Progenitor cell of endocrine pancreas (in vitro differentiated cells): ENCODE results near the gene WDR53. TPM values are rescaled to one million over a fixed set of nuclear protein-coding genes. Genes with fewer than 3 reads are reported as not detected.

ENCODE experiments used
- DNase-seq: peaks from one replicate; pipeline ENCODE4 v3.0.0; 2021; ENCODE audit warnings: low spot score; ENCODE audit not compliant: unreplicated experiment
- H3K27ac Mint-ChIP-seq: 2 replicates; pipeline ENCODE4 v1.8.0; 2021; ENCODE audit warnings: mild to moderate bottlenecking, moderate library complexity, mixed read lengths
- H3K27me3 Mint-ChIP-seq: 2 replicates; pipeline ENCODE4 v1.8.0; 2021; ENCODE audit warnings: mixed read lengths
- H3K36me3 Mint-ChIP-seq: 2 replicates; pipeline ENCODE4 v1.8.0; 2022; ENCODE audit warnings: mixed read lengths; ENCODE audit not compliant: insufficient read depth
- H3K4me1 Mint-ChIP-seq: 2 replicates; pipeline ENCODE4 v1.8.0; 2021; ENCODE audit warnings: low read depth, mixed read lengths
- H3K4me3 Mint-ChIP-seq: 2 replicates; pipeline ENCODE4 v1.8.0; 2021; ENCODE audit warnings: low read depth, mild to moderate bottlenecking, moderate library complexity, mixed read lengths
- H3K9me3 Mint-ChIP-seq: 2 replicates; pipeline ENCODE4 v1.8.0; 2021; ENCODE audit warnings: low read depth, mixed read lengths
- total RNA-seq: library from RNA; stranded (reverse); gene quantifications from 2 replicates; pipeline ENCODE4 v1.2.1, GENCODE V29; 2021
- TF ChIP-seq, protein P1 (sequence below): fragments of 200-600 bp; sonication (generic); IDR thresholded peaks from one replicate; pipeline ENCODE4 v1.5.0; 2021; ENCODE audit warnings: antibody characterized with exemption, mild to moderate bottlenecking; ENCODE audit not compliant: unreplicated experiment

Gene WDR53
- total RNA-seq, 1 donor from 2014 or later, result 15.2 TPM

DNA sequence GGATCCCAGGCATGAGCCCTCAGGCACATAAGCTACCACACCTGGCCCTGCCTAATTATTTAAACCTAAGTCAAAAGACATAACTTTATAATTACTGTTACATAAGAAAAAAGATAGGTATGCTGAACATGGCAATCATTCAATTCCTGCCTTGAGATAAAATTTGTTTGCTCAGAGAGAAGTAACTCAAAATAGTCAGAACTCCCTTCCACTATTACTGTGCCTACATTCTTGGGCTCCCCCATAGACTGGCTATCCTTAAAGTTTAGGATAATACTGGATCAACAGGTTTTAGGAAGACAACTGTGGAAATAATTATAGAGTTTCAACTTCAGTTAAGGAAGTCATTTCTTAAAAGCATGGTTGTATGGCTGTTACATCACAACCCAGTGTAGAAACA lies 9.9 kb downstream of the WDR53 start:
- TF ChIP-seq, protein P1, sequence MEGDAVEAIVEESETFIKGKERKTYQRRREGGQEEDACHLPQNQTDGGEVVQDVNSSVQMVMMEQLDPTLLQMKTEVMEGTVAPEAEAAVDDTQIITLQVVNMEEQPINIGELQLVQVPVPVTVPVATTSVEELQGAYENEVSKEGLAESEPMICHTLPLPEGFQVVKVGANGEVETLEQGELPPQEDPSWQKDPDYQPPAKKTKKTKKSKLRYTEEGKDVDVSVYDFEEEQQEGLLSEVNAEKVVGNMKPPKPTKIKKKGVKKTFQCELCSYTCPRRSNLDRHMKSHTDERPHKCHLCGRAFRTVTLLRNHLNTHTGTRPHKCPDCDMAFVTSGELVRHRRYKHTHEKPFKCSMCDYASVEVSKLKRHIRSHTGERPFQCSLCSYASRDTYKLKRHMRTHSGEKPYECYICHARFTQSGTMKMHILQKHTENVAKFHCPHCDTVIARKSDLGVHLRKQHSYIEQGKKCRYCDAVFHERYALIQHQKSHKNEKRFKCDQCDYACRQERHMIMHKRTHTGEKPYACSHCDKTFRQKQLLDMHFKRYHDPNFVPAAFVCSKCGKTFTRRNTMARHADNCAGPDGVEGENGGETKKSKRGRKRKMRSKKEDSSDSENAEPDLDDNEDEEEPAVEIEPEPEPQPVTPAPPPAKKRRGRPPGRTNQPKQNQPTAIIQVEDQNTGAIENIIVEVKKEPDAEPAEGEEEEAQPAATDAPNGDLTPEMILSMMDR, result no peak
- Mint-ChIP-seq H3K27ac (no peak overlapping the region), H3K9me3 (no peaks in the 10 kb centered on the region), H3K4me3 (no peak overlapping the region), H3K4me1 (no peaks in the 10 kb centered on the region), H3K36me3 (peaks cover 3% of the 10 kb centered on the region), H3K27me3 (no peaks in the 10 kb centered on the region)
- DNase-seq, result no peak

DNA sequence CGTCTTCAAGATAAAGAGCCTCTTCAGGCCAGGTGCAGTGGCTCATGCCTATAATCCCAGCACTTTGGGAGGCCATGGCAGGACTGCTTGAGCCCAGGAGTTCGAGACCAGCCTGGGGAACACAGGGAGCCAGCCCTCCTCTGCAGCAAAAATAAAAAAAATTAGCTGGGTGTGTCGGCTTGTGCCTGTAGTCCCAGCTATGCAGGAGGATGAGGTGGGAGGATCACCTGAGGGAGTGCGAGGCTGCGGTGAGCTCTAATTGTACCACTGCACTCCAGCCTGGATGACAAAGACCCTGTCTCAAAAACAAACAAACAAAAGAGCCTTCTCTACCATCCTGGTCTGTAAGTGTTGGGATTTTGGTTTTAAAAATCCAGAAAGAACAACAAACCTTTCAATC lies 11.1 kb downstream of the WDR53 start:
- TF ChIP-seq, protein P1, result no peak
- DNase-seq, result no peak
- H3K27me3 Mint-ChIP-seq, result no peaks in the 10 kb centered on the region
- H3K4me1 Mint-ChIP-seq, result no peaks in the 10 kb centered on the region
- no peaks in the 10 kb centered on the region for H3K9me3 Mint-ChIP-seq
- peaks cover 3% of the 10 kb centered on the region for H3K36me3 Mint-ChIP-seq
- H3K27ac Mint-ChIP-seq, result no peak overlapping the region
- no peak overlapping the region for H3K4me3 Mint-ChIP-seq

DNA sequence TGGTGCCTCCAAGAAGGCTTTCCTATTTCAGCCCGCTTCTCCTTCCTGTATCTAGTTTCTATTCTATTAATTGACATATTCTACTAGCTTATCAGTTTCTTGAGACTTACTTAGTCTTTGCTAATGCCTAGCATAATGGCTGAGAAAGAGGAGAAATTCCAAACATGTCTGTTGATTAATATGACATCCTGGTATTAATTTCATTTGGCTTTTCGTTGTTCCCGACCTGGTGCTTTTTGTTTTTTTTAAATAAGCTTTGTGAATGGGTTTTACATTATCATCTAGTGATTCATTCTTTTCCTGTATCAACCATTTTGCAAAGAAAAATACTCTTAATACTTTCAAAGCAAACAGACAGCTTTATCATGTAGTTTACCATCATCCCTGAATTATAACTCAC lies 13.1 kb downstream of the WDR53 start:
- Mint-ChIP-seq H3K4me3 (no peak overlapping the region), H3K36me3 (peaks cover 4% of the 10 kb centered on the region), H3K27ac (no peak overlapping the region), H3K4me1 (no peaks in the 10 kb centered on the region), H3K27me3 (no peaks in the 10 kb centered on the region), H3K9me3 (peaks cover 5% of the 10 kb centered on the region)
- no peak for DNase-seq
- TF ChIP-seq, protein P1, result no peak

DNA sequence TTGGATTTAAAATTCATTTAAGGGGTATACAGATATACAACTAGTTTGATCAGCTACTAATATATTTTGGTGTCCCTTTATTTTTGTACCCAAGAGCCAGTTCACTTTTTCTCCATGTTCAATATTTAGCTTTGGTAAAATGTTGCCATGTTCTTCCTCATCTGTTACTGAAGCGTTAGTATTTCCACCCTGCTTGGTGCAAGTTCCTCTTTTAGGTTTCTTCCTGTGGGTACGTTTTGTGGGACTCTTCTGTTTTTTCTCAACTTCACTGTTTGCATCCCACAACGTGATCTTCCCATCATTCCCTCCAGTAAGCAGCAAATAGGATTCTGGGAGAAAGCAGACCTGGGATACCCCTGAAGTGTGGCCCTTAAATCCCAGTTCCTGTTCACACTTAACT lies 14.1 kb downstream of the WDR53 start:
- peaks cover 6% of the 10 kb centered on the region for H3K36me3 Mint-ChIP-seq
- no peak overlapping the region for H3K4me3 Mint-ChIP-seq
- peaks cover 13% of the 10 kb centered on the region for H3K9me3 Mint-ChIP-seq
- no peaks in the 10 kb centered on the region for H3K4me1 Mint-ChIP-seq
- no peak for DNase-seq
- H3K27me3 Mint-ChIP-seq, result no peaks in the 10 kb centered on the region
- H3K27ac Mint-ChIP-seq, result no peak overlapping the region
- TF ChIP-seq, protein P1, result no peak

DNA sequence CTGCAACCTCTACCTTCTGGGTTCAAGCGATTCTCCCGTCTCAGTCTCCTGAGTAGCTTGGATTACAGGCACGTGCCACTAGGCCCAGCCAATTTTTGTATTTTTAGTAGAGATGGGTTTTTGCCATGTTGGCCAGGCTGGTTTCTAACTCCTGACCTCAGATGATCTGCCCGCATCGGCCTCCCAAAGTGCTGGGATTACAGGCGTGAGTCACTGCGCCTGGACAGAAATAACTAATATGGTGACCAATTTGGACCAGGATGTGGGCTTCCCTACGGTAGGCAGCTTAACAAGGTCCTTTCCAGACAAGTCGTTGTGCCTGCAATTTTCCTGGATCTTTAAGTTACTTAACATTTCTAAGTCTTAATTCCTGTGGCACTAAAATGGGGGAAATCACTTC lies 14.8 kb downstream of the WDR53 start:
- Mint-ChIP-seq H3K36me3 (peaks cover 6% of the 10 kb centered on the region), H3K27ac (no peak overlapping the region), H3K9me3 (peaks cover 13% of the 10 kb centered on the region), H3K4me1 (no peaks in the 10 kb centered on the region), H3K27me3 (no peaks in the 10 kb centered on the region), H3K4me3 (no peak overlapping the region)
- DNase-seq, result no peak
- TF ChIP-seq, protein P1, result no peak
